ENCODE results near the gene RPRML.
A peak's percentile ranks its signal among the peaks of the same experiment; 100 is the strongest.
"Not testable (repeated sequence)": the region's sequence is repeated elsewhere in the genome, so short reads cannot be mapped to it uniquely, and the experiment has no call there.

The RPRML gene

GRCh38 chr17:46979147-46979863 is at the start of gene RPRML:
TSS of gene RPRML (minus strand) at chr17:46979253. CDS start at chr17:46979007, 246 bp downstream.
- DNase-seq, result peak; percentile 33

DNA sequence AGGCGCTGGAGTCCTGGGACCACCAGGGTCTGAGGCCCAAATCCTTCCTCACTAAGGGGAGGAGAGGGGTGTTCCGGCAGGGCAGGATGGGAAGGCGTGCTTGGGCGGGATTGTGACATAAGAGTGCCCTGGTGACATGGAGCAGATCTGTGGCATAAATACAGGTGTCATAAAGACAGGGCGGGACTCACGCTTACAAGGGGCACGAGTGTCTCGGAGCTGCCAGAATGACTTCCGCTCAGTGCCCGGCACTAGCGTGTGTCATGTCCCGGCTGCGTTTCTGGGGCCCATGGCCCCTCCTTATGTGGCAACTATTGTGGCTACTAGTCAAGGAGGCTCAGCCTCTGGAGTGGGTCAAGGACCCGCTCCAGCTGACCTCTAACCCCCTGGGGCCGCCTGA is 37.9 kb upstream of the RPRML start:
- DNase-seq, result not testable (repeated sequence)

GRCh38 chr17:47013341-47013740 is 34.3 kb upstream of the RPRML start:
- DNase-seq, result no peak

DNA sequence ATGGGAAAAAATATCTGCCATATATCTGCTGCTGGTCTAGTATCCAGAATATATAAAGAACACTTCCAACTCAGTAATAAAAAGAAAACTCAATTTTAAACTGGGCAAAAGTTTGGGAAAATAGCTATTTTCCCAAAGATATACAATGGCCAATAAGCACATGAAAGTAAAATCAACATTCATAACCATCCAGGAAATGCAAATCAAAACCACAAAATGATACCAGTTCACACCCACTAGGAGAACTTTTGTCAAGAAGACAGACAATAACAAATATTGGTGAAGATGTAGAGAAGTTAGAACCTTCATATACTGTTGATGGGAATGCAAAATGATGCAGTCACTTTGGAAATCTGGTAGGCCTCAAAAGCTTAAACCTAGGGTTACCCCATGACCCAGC is 33.4 kb upstream of the RPRML start:
- no peak for DNase-seq

- DNase-seq, result no peak
Measured at GRCh38 chr17:47009759-47010594, 30.9 kb upstream of the RPRML start.

DNA sequence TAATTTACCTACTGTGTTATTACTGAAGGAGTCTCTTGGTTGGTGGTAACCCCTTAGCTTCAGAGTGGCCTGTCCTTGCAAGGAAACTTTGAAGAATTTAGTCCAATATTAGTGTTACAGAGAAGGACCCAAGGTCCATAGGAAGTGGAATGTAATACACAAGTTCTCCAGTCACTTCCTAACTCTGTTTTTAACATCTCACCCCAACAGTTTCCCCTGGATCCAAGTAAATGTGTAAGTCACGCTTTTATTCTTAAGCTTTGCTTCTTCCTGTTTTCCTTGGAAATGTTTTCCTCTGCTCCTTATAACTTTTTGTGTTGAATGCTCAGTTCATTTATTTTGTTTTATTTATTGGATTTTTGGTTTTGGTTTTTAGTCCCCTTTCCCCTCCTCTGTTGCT is 25.9 kb upstream of the RPRML start:
- DNase-seq, result no peak

DNA sequence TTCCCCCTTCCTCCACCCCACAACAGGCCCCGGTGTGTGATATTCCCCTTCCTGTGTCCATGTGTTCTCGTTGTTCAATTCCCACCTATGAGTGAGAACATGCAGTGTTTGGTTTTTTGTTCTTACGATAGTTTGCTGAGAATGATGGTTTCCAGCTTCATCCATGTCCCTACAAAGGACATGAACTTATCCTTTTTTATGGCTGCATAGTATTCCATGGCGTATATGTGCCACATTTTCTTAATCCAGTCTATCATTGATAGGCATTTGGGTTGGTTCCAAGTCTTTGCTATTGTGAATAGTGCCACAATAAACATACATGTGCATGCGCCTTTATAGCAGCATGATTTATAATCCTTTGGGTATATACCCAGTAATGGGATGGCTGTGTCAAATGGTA is 24.8 kb upstream of the RPRML start:
- not testable (repeated sequence) for DNase-seq

GRCh38 chr17:46995841-46996571 is 17.0 kb upstream of the RPRML start:
- DNase-seq, result no peak

DNA sequence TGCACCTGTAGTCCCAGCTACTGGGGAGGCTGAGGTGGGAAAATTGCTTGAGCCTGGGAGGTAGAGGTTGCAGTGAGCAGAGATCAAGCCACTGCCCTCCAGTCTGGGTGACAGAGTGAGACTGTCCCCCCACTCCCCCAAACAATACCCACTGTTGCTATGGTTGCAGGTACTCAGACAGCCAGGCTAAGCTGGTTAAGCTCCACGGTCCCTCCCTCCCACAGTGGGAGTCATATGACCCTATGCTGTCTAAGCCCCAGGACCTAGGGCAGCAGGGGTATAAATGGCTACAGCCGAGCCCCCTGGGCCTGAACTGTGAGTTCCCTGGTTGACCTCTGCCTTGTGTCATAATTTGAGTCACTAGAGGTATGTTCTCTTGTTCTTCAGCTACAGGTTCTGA is 15.9 kb upstream of the RPRML start:
- no peak for DNase-seq

DNA sequence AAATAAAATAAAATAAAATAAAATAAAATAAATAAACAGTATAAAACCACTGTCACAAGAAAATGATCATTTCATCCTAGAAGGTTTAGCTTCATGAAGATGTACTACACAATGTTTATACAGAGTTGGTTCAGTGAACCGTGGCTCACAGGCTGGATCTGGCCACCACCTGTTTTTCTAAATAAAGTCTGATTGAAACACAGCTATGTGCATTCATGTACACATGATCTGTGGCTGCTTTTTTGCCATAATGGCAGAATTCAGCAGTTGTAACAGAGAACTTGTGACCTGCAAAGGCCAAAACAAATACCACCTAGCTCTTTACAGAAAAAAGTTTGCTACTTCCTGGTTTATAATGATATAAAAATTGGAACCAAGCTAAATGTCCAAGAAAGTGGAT is 12.6 kb upstream of the RPRML start:
- DNase-seq, result no peak

DNA sequence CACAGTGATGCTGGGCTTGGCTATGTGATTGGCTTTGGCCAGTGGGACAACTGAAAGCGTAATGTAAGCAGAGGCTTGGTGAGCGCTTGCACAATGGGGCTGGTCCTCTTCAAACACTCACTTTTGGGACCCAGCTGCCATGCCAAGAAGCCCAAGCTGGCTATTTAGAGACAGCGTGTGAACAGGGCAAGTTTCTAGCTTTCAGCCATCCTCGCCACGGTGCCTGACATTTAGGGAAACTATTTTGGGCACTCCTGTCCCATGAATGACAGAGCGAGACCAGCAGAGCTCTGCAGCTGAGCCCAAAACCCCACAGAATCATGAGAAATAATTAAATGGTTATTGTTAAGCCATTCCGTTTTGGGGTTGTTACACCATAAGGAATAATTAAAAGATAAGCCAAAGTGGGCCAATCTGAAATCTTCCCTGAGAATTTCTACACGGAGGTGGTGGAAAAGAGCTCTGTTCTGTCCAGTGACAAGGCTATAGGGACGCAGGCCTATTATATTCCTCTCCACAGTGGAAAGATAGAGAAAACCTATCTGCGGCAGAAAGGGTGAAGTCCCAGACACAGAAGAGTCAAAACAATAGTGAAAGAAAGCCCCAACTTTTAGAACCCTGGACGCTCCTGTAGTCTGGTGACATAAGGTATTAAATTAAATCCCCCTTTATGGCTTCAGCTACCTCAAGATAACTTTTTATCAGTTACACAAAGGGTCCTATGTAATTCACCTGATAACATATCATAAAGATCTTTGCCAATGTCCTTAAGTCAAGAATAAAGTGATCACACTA is 10.8 kb upstream of the RPRML start:
- DNase-seq, result no peak

- not testable (repeated sequence) for DNase-seq
Measured at GRCh38 chr17:46987927-46988326, 8.9 kb upstream of the RPRML start.

DNA sequence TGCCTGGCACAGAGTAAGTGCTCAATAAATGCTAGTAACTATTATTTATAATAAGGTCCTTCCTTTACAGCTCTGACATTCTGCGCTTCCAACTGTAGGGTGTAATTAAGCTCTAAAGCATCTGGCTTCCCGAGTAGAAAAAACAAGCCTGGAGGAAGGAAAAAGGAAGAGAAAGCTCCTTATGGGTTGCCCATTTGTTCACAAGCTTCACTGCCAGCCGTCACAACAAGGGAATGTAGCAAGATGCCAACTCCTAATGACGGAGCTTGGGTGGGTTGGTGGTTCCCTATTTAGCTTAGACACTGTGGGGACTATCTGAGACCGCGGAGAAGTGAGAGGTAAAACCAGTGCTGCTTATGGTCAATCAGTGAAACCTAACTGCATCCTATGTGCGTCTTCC is 7.3 kb upstream of the RPRML start:
- no peak for DNase-seq

DNA sequence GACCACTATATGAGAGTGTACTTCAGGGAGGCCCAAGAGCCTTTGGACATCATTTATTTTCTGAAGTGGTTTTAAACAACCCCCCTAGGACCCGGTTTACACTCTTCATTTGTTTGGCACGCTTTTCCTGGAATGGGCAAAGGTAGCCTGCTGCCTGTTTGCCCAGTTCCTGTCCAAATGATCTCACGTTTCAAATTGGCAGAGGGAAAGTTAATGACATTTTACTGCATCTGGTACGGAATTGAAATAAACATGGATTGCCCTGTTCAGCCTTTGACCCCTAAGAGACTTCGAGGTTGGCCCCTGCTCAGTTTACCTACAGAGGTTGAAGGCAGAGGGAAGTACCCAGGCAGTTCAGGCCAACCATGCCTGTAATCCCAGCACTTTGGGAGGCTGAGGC is 5.8 kb upstream of the RPRML start:
- DNase-seq, result no peak

DNA sequence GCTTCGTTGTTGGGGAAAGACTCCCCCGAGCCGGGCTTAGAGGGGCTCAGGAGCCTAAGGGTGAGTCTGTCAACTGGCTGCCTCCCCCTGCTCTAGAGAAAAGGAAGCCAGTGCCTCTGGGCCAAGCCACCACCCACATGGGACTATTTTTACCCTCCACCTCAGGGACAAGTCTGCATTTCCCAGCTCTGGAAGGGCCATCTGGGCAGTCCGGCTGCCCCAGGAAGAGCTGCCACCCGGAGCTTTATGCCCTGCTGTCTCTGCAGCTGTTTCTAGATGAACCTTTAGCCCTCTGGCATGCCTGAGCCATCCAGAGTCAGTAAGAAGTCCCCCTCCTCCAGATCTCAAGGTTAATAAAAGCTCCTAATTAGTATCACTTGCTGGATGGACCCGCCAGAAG is 5.3 kb upstream of the RPRML start:
- DNase-seq, result no peak

GRCh38 chr17:46983782-46984181 is 4.7 kb upstream of the RPRML start:
- DNase-seq, result no peak

GRCh38 chr17:46982577-46982976 is 3.5 kb upstream of the RPRML start:
- no peak for DNase-seq

DNA sequence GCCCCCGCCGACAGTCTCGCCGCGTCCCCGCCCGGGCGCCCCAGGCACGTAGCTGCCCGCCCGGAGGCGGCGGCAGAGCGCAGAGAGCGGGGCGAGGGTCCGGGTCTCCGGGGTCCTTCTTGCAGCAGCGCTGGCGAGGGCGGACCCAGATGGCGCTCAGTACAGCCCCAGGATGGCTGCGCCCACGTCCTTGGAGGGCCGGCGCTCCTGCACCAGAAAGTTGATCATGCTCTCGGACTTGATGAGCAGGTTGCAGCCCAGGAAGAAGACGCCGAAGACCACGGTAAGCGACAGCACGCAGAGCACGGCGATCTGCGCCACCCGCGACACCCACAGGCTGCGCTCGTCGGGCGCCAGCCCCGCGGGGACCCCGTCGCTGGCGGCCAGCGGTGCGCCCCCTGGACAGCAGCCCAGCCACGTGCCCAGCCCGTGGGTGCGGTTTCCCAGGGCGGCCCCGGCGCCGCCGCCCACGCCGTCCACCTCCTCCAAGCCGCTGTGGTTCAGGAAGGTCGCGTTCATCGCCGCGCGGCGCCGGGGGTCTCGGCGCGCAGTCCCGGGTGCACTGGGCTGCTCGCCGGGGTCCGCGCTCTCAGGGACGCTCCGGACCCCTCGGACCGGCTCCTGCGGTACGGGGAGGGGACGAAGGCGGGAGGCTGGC is 435 bp downstream of the RPRML start:
- no peak for DNase-seq

DNA sequence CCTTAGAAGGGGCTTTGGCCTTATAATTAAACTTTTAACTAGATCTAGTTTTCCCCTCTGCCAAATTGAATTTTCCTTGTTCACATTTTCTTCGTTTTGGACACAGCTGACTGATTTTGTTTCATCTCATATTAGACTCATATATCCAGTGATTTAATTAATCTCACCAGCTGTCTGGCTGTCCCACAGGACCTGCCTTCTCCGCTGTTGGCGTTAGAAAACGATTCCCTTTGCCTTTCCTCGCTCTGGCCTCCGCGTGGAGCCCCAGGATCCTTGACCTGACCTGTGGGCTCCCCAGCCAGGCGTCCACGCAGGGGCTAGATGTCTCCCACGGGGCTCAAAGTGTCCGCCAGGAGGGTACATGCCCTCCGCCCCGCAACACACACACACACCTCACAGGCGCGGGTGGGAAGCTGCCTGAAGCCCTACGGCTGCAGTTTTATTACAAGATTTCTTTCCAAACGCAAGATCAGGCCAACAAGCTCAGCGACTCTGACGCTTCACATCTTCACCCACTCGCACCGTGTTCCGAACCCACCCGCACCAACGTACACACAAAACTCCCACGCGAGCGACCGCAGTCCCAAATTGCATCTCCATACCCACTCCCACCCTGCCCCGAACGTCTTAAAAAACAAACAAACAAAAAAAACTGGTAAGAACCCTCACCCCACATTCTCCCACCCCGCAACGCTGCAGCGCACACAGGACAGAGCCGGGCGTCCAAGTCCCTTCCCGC is 1.1 kb downstream of the RPRML start:
- no peak for DNase-seq

DNA sequence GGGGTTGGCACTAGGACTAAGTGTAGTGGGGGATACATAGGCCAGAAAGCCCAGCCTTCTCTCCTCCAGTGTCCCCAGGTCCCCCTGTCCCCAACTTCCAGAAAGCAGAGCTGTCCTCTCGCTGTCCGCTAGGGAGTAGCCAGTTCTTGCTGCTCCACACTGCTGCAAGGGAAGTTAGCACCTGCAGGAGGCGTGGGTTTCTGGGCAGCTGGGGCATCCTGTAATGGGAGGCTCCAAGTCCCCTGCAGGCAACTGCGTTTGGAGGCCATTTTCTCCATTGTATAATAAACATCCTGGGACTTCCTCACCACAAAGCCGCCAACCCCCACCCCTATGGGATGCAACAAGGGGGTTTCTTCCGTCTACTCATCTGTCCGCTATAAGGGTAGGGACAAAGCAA is 1.7 kb downstream of the RPRML start:
- no peak for DNase-seq

DNA sequence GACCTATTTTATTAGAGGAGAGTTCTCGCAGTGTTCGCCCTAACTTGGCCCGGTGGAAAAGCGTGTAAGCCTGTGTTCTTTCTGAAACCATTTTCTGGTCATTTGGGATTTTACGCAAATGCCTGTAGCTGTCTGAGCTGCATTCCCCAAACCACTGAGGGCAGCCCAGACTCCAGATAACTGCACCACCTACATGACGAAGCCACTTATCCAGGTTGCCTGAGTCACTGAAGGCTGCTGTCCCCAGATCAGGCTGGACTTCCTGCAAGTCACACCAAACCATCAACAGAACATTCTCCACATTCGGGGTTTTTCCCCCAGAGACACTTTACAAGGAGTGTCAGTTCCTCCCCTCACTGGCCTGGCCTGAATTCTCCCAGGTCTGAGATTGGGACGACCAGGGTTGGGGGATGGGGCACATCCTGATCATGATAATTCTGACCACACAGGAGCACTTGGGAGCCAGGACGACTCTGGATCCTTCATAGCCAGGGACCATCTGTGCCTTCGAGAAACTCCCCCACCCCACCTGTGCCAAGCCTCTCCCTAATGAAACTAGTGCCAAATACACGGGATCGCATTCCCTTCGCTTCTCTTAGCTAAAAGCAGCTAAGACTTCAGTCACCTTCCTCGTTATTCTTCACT is 2.3 kb downstream of the RPRML start:
- DNase-seq, result no peak

Data from activated CD4-positive, CD25-positive, alpha-beta regulatory T cell treated with anti-CD3 and anti-CD28 coated beads, Interleukin-2, amount 50 U/mL, for 72 hours (primary cell).